ENCODE measurements around the gene EIF4E1B. TPM values are rescaled to one million over a fixed set of nuclear protein-coding genes. Genes with fewer than 3 reads are reported as not detected.

The EIF4E1B gene
- total and polyA plus RNA-seq, 10 donors = not detected

DNA sequence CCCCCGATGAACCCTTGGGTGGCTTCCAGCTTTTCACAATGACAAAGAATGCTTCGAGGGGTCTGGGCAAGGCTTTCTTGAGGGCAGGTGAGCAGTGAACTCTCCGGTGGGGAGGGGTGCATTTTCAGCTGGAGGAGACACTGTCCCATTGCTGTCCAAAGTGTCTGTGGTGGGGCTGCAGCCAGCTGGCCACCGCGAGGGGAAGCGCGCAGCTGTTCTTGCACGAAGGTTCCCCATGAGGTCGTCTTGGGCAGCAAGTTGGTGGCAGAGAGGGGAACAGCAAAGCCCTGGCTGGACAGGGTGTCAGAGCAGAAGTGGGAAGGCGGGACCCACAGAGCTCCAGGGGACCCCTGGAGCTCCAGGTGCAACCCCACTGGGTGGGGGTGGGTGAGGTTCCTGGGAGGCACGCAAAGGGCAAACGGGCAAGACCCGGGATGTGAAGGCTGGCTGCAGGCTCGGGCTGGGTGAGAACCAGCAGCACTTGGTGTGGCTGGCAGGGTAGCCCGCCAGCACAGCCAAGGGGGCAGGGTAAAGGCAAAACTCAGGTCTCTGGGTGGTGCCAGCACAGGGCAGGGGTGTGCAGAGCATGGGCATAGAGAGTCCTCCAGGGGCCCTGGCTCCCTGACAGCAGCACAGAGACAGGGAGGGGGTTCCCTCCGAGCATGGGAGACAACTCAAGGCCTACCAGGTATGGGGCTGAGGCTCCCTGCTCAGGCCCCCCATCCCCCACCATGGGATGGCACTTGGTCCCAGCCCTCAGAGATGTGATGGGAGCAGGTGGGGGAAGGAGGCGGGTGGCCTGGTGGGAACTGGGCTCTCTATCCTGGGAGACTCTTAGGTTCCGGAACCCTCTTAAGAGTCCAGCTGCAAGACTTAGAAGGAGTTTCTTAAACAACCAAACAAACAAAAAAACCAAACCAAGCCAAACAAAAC, 43.4 kb downstream of the EIF4E1B start:
- Histone ChIP-seq H3K4me3 (no peak overlapping the region), H3K27me3 (replicated peaks in 1 of 7) (peaks cover 0 to 85% (median 15%) of the 10 kb centered on the region in 7 donors), H3K9me3 (no peaks in the 10 kb centered on the region), H3K27ac (no peak overlapping the region), H3K36me3 (no peaks in the 10 kb centered on the region), H3K4me1 (peaks cover 0 to 10% (median 0%) of the 10 kb centered on the region in 6 donors)
- intact Hi-C loops (cut with DNase I; ENCODE audit: low total_unique reads) = no loop called here
- no peak for TF ChIP-seq POLR2AphosphoS5 (IDR thresholded peaks at IDR 0.05)
- TF ChIP-seq, protein P1, sequence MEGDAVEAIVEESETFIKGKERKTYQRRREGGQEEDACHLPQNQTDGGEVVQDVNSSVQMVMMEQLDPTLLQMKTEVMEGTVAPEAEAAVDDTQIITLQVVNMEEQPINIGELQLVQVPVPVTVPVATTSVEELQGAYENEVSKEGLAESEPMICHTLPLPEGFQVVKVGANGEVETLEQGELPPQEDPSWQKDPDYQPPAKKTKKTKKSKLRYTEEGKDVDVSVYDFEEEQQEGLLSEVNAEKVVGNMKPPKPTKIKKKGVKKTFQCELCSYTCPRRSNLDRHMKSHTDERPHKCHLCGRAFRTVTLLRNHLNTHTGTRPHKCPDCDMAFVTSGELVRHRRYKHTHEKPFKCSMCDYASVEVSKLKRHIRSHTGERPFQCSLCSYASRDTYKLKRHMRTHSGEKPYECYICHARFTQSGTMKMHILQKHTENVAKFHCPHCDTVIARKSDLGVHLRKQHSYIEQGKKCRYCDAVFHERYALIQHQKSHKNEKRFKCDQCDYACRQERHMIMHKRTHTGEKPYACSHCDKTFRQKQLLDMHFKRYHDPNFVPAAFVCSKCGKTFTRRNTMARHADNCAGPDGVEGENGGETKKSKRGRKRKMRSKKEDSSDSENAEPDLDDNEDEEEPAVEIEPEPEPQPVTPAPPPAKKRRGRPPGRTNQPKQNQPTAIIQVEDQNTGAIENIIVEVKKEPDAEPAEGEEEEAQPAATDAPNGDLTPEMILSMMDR (IDR thresholded peaks at IDR 0.05 in 8 of 11, conservative IDR thresholded peaks at IDR 0.05 in 3 of 11) = no peak
- no peak for TF ChIP-seq POLR2A (IDR thresholded peaks at IDR 0.05)
- DNase-seq = peak; percentile 59
- 80 to 87% (median 84%) methylated on average over 17 to 18 of the region's 18 CpGs for WGBS, 5 donors

DNA sequence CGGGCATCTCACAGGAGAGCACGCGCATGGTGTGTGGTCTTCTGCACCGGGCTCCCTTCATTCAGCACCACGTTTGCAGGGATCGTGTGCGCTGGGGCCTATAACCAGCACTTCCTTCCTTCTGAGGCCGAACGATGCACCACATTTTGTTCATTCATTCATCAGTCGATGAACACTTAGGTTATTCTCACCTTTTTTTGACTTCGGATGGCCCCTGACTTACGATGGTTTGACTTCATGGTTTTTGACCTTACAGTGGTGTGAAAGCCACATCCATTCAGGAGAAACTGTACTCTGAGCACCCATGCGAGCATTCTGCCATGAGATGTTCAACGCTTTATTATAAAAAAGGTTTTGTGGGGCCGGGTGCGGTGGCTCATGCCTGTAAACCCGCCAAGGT, 44.3 kb downstream of the EIF4E1B start:
- no peak for TF ChIP-seq POLR2A (IDR thresholded peaks at IDR 0.05)
- TF ChIP-seq POLR2AphosphoS5 (IDR thresholded peaks at IDR 0.05) = no peak
- TF ChIP-seq, protein P1 (IDR thresholded peaks at IDR 0.05 in 8 of 11, conservative IDR thresholded peaks at IDR 0.05 in 3 of 11) = no peak
- intact Hi-C loops (cut with DNase I; ENCODE audit: low total_unique reads) = no loop called here
- peaks cover 0 to 10% (median 0%) of the 10 kb centered on the region in 6 donors for H3K4me1 ChIP-seq
- H3K27me3 ChIP-seq (replicated peaks in 1 of 7) = peaks cover 0 to 85% (median 24%) of the 10 kb centered on the region in 7 donors
- H3K4me3 ChIP-seq = no peak overlapping the region
- H3K27ac ChIP-seq = no peak overlapping the region
- 75 to 84% (median 76%) methylated on average over 17 of the region's 17 CpGs for WGBS, 5 donors
- no peaks in the 10 kb centered on the region for H3K36me3 ChIP-seq
- H3K9me3 ChIP-seq = no peaks in the 10 kb centered on the region
- DNase-seq = no peak

DNA sequence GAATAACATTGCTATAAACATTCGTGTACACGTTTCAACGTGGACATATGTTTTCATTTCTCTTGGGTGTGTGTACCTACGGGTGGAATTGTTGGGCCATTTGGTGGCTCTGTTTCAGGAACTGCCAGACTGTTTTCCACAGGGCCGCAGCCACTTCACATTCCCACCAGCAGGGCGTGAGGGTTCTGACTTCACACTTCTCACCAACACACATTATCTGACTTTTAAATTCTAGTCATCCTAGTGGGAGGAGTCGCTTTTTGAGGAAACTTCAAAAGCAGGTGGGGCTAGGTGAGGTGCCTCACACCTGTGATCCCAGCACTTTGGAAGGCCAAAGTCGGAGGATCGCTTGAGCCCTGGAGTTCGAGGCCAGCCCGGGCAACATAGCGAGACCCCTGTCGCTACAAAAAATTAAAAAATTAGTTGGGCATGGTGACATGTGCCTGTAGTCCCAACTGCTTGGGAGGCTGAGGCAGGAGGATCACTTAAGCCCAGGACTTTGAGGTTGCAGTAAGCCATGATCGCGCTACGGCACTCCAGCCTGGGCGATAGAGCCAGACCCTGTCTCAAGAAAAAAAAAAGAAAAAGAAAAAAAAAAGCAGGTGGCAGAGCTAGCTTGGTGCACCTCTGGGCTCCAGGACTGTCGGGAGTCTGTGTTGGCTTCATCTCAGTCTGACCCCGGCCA, 45.3 kb downstream of the EIF4E1B start:
- no peak for DNase-seq
- no peak overlapping the region for H3K27ac ChIP-seq
- H3K4me3 ChIP-seq = no peak overlapping the region
- peaks cover 5 to 85% (median 26%) of the 10 kb centered on the region in 7 donors for H3K27me3 ChIP-seq (replicated peaks in 1 of 7)
- WGBS, 5 donors = 64 to 73% (median 69%) methylated on average over 19 of the region's 19 CpGs
- H3K36me3 ChIP-seq = no peaks in the 10 kb centered on the region
- H3K9me3 ChIP-seq = no peaks in the 10 kb centered on the region
- peaks cover 0 to 10% (median 0%) of the 10 kb centered on the region in 6 donors for H3K4me1 ChIP-seq
- intact Hi-C loops (cut with DNase I; ENCODE audit: low total_unique reads) = no loop called here
- TF ChIP-seq POLR2A (IDR thresholded peaks at IDR 0.05) (no peak), POLR2AphosphoS5 (IDR thresholded peaks at IDR 0.05) (no peak)
- TF ChIP-seq, protein P1 (IDR thresholded peaks at IDR 0.05 in 8 of 11, conservative IDR thresholded peaks at IDR 0.05 in 3 of 11) = no peak

All from spleen (tissue), 11 donors.